NCI-H82 treated with DMSO at 0.1 percent for 48 hours (cell line): ENCODE data around the gene F10.

Experiments
- DNase-seq: peaks from one replicate; lab custom pipeline; 2025; ENCODE audit not compliant: unreplicated experiment; lab: John Stamatoyannopoulos, UW

Gene F10

GRCh38 chr13:113187883-113188665 lies 65.5 kb downstream of the F10 start:
- no peak for DNase-seq

- no peak for DNase-seq
Observed at GRCh38 chr13:113190181-113190580, 67.6 kb downstream of the F10 start.

GRCh38 chr13:113192279-113192678 lies 69.7 kb downstream of the F10 start:
- DNase-seq: no peak

GRCh38 chr13:113192902-113193301 lies 70.3 kb downstream of the F10 start:
- no peak for DNase-seq

GRCh38 chr13:113195360-113195759 lies 72.8 kb downstream of the F10 start:
- no peak for DNase-seq

GRCh38 chr13:113196970-113197737 lies 74.6 kb downstream of the F10 start:
- no peak for DNase-seq
